ENCODE results near the gene RTRAF. TPM values are rescaled to one million over a fixed set of nuclear protein-coding genes. Genes with fewer than 3 reads are reported as not detected.

RTRAF gene
- total and polyA plus RNA-seq, 2 experiments from 2014 or later = 150 to 729 TPM

- Histone ChIP-seq H3K27me3 (ENCODE audit: insufficient read depth) (no peaks in the 10 kb centered on the region), H3K36me3 (ENCODE audit: insufficient read depth) (no peaks in the 10 kb centered on the region), H3K4me3 (no peak overlapping the region), H2AFZ (no peak overlapping the region), H3F3A (replicated peaks; ENCODE audit: low read depth) (no peaks in the 10 kb centered on the region), H3K4me2 (no peak overlapping the region), H4K20me1 (replicated peaks; ENCODE audit: insufficient read depth) (no peaks in the 10 kb centered on the region), H3K4me1 (ENCODE audit: insufficient read depth) (no peaks in the 10 kb centered on the region), H3K27ac (ENCODE audit: low read depth) (no peak overlapping the region), H3K9me2 (ENCODE audit: insufficient read depth) (peaks cover 6% of the 10 kb centered on the region; the same call in 1 of the 2 replicates), H3K79me2 (replicated peaks; ENCODE audit: insufficient read depth) (no peaks in the 10 kb centered on the region)
- peaks cover 16% of the 10 kb centered on the region for H3K9me3 Mint-ChIP-seq
- no peak for TF ChIP-seq EZH2 (IDR thresholded peaks at IDR 0.05; ENCODE audit: low read depth, unreplicated experiment)
- no peak for TF ChIP-seq STAT1 (IDR thresholded peaks at IDR 0.05; ENCODE audit: unreplicated experiment)
- TF ChIP-seq JUNB (IDR thresholded peaks at IDR 0.05; ENCODE audit: unreplicated experiment) = no peak
- TF ChIP-seq ZNF462 (CRISPR knock-in tag; IDR thresholded peaks at IDR 0.05) = no peak
- no peak for TF ChIP-seq ZNF331 (CRISPR knock-in tag; IDR thresholded peaks at IDR 0.05; ENCODE audit: low read depth)
- TF ChIP-seq CTCF (conservative IDR thresholded peaks at IDR 0.05; ENCODE audit: low read depth in 2 of 2) = no peak
- TF ChIP-seq NANOG (IDR thresholded peaks at IDR 0.05; ENCODE audit: borderline replicate concordance) = no peak
- TF ChIP-seq ZNF114 (CRISPR knock-in tag; IDR thresholded peaks at IDR 0.05) = no peak
- TF ChIP-seq CREB1 (CRISPR knock-in tag; IDR thresholded peaks at IDR 0.05; ENCODE audit: low read depth) = no peak
- H3K36me3 Mint-ChIP-seq (ENCODE audit: low read depth) = peaks cover 15% of the 10 kb centered on the region
- no peak for DNase-seq (ENCODE audit: low spot score)
- no peak overlapping the region for H3K27ac Mint-ChIP-seq
- peaks cover 2% of the 10 kb centered on the region for H3K27me3 Mint-ChIP-seq (ENCODE audit: insufficient read depth, low read depth, poor library complexity)
- no peak overlapping the region for H3K4me3 Mint-ChIP-seq
- ATAC-seq = no peak
- H3K4me1 Mint-ChIP-seq = no peaks in the 10 kb centered on the region
These were observed 35.3 kb upstream of the RTRAF start for GRCh38 chr14:51954031-51954430.
